Panc1 (cell line): ENCODE results near the gene THBS1. TPM values are rescaled to one million over a fixed set of nuclear protein-coding genes. Genes with fewer than 3 reads are reported as not detected.

ENCODE experiments used
- ATAC-seq: fragments of 200-7000 bp; cut with Tn5 transposase; 2 replicates; pipeline ENCODE4 v1.9.1; 2020; ENCODE audit warnings: mild to moderate bottlenecking, moderate library complexity
- BruUV-seq: library from RNA; stranded (reverse); fragments of 400-500 nt; replicated peaks from 2 replicates; lab custom pipeline; 2021; lab: Mats Ljungman, UMichigan
- CTCF ChIA-PET: fragments of 300-600 bp; sonication (Branson Sonifier 250); formaldehyde crosslinking; loops from one replicate; lab custom pipeline; 2022; ENCODE audit warnings: antibody characterized with exemption; lab: Charles Lee
- POLR2A ChIA-PET: fragments of 300-600 bp; sonication (Branson Sonifier 250); formaldehyde crosslinking; loops from one replicate; lab custom pipeline; 2022; ENCODE audit warnings: antibody characterized with exemption; lab: Charles Lee
- DNase-seq: peaks from one replicate; pipeline ENCODE4 v3.0.0-alpha.2; 2010; ENCODE audit warnings: low read depth, low spot score
- H3K27ac ChIP-seq: 2 replicates; pipeline ENCODE4 v1.5.1; 2011; ENCODE audit warnings: mild to moderate bottlenecking, low read length, inconsistent platforms
- H3K27me3 ChIP-seq: fragments of 200-500 bp; sonication (Bioruptor generic); 2 replicates; pipeline ENCODE4 v1.6.0; 2014; ENCODE audit warnings: low read length, inconsistent platforms; ENCODE audit not compliant: control insufficient read depth, insufficient read depth
- H3K36me3 ChIP-seq: fragments of 200-500 bp; sonication (Bioruptor generic); 2 replicates; pipeline ENCODE4 v1.5.1; 2014; ENCODE audit warnings: inconsistent platforms, mild to moderate bottlenecking, low read length, moderate library complexity; ENCODE audit not compliant: control insufficient read depth, insufficient read depth
- H3K4me1 ChIP-seq: 2 replicates; pipeline ENCODE4 v1.5.1; 2011; ENCODE audit warnings: inconsistent platforms, mild to moderate bottlenecking, low read length, moderate library complexity; ENCODE audit not compliant: control insufficient read depth, insufficient read depth
- H3K4me3 ChIP-seq, 2 experiments: 2 replicates each; pipeline ENCODE4 v1.5.1; 2011 to 2012; ENCODE audit warnings: low read depth in 2 of 2, low read length in 2 of 2, mild to moderate bottlenecking in 2 of 2, inconsistent platforms in 1 of 2, moderate library complexity in 1 of 2
- H3K9me3 ChIP-seq: fragments of 200-500 bp; sonication (Bioruptor generic); 2 replicates; pipeline ENCODE4 v1.5.1; 2014; ENCODE audit warnings: low read depth, mild to moderate bottlenecking, inconsistent platforms, low read length, moderate library complexity; ENCODE audit not compliant: control insufficient read depth, insufficient read depth
- CTCF ChIP-seq: fragments of 450-650 bp; IDR thresholded peaks from 2 replicates; pipeline ENCODE4 v1.5.1; 2017; ENCODE audit warnings: mild to moderate bottlenecking
- POLR2AphosphoS5 ChIP-seq: IDR thresholded peaks from 2 replicates; pipeline ENCODE4 v1.6.1; 2012; ENCODE audit warnings: mild to moderate bottlenecking, low read depth, low read length, moderate library complexity
- REST ChIP-seq, 2 experiments: IDR thresholded peaks; 2 replicates each; pipeline ENCODE4 v1.6.1; 2011 to 2012; ENCODE audit warnings: low read depth in 2 of 2, control low read depth in 1 of 2, low read length in 1 of 2, mild to moderate bottlenecking in 1 of 2, moderate library complexity in 1 of 2; ENCODE audit not compliant: insufficient read depth in 1 of 2
- SIN3A ChIP-seq: IDR thresholded peaks from 2 replicates; pipeline ENCODE4 v1.6.1; 2012; ENCODE audit warnings: low read depth, mild to moderate bottlenecking, low read length, moderate library complexity, borderline replicate concordance; ENCODE audit not compliant: insufficient read depth
- TCF7L2 ChIP-seq: IDR thresholded peaks from 2 replicates; pipeline ENCODE4 v1.6.1; 2011; ENCODE audit warnings: mild to moderate bottlenecking, low read depth, low read length, inconsistent platforms
- in situ Hi-C: cut with HindIII; loops from 2 replicates; pipeline ENCODE4 v1.10.0; 2016; ENCODE audit warnings: low sequenced_read_pairs, low pct_unique_long_range_greater_than_20kb
- intact Hi-C: fragments of 100-400 bp; cut with micrococcal nuclease; formaldehyde crosslinking; loops from one replicate; pipeline ENCODE4 v1.10.0; 2022; ENCODE audit not compliant: unreplicated experiment
- total RNA-seq: library from RNA; stranded (reverse); gene quantifications from one replicate; pipeline ENCODE4 v1.2.1, GENCODE V29; 2021; ENCODE audit not compliant: unreplicated experiment

THBS1 gene
- total RNA-seq, 1 experiment from 2014 or later, result 61.9 TPM

GRCh38 chr15:39628144-39628508 is 47.2 kb downstream of the THBS1 start:
- ATAC-seq (no peak), DNase-seq (no peak)
- no peaks in the 10 kb centered on the region for H3K9me3 ChIP-seq
- ChIA-PET CTCF (no interaction called here), POLR2A (no interaction called here)
- H3K4me3 ChIP-seq, result no peak overlapping the region
- no TSS peak for BruUV-seq
- intact Hi-C loops, result no loop called here
- H3K4me1 ChIP-seq, result no peaks in the 10 kb centered on the region; the same call in 1 of the 2 replicates
- no peak overlapping the region for H3K27ac ChIP-seq
- H3K36me3 ChIP-seq, result no peaks in the 10 kb centered on the region
- TF ChIP-seq POLR2AphosphoS5 (no peak), REST (IDR thresholded peaks at IDR 0.05; ENCODE audit: insufficient read depth in 1 of 2, low read depth in 2 of 2, low read length in 1 of 2) (no peak), TCF7L2 (no peak), SIN3A (no peak), CTCF (no peak)
- in situ Hi-C loops, result no loop called here
- no peaks in the 10 kb centered on the region for H3K27me3 ChIP-seq

GRCh38 chr15:39628546-39629257 is 47.8 kb downstream of the THBS1 start:
- H3K4me3 ChIP-seq, result no peak overlapping the region
- in situ Hi-C loops (no loop called here), intact Hi-C loops (no loop called here)
- no peaks in the 10 kb centered on the region for H3K36me3 ChIP-seq
- H3K4me1 ChIP-seq, result no peaks in the 10 kb centered on the region; the same call in 1 of the 2 replicates
- no TSS peak for BruUV-seq
- POLR2A ChIA-PET, result no interaction called here
- ATAC-seq (no peak), DNase-seq (no peak)
- H3K9me3 ChIP-seq, result no peaks in the 10 kb centered on the region
- CTCF ChIA-PET, result interaction anchor here (0.6 kb wide), 1 partner anchor 196 kb away, joined by 3 read pairs; no protein-coding TSS in a partner anchor
- no peak overlapping the region for H3K27ac ChIP-seq
- TF ChIP-seq TCF7L2 (no peak), CTCF (no peak), REST (IDR thresholded peaks at IDR 0.05; ENCODE audit: insufficient read depth in 1 of 2, low read depth in 2 of 2, low read length in 1 of 2) (no peak), SIN3A (no peak), POLR2AphosphoS5 (no peak)
- H3K27me3 ChIP-seq, result no peaks in the 10 kb centered on the region
